BLaER1 (cell line): ENCODE results near the gene SCGB2B2.

Source experiments
- H3K27ac ChIP-seq: shearing (Covaris generic); formaldehyde crosslinking; 2 replicates; pipeline ENCODE4 v1.8.1; 2022
- H3K27me3 ChIP-seq: shearing (Covaris generic); formaldehyde crosslinking; 2 replicates; pipeline ENCODE4 v1.8.1; 2022
- H3K36me3 ChIP-seq: shearing (Covaris generic); formaldehyde crosslinking; 2 replicates; pipeline ENCODE4 v1.8.1; 2022
- H3K4me1 ChIP-seq: shearing (Covaris generic); formaldehyde crosslinking; 2 replicates; pipeline ENCODE4 v1.8.1; 2022
- H3K4me2 ChIP-seq: shearing (Covaris generic); formaldehyde crosslinking; 2 replicates; pipeline ENCODE4 v1.8.1; 2022
- H3K4me3 ChIP-seq: shearing (Covaris generic); formaldehyde crosslinking; 2 replicates; pipeline ENCODE4 v1.8.1; 2022
- H3K9ac ChIP-seq: shearing (Covaris generic); formaldehyde crosslinking; 2 replicates; pipeline ENCODE4 v1.8.1; 2022
- H3K9me3 ChIP-seq: shearing (Covaris generic); formaldehyde crosslinking; 2 replicates; pipeline ENCODE4 v1.8.1; 2022
- H4K20me1 ChIP-seq: shearing (Covaris generic); formaldehyde crosslinking; 2 replicates; pipeline ENCODE4 v1.8.1; 2022
- Cebpa-rat ChIP-seq: shearing (Covaris generic); IDR thresholded peaks from 2 replicates; pipeline ENCODE4 v1.8.1; 2022

The SCGB2B2 gene, protein sequence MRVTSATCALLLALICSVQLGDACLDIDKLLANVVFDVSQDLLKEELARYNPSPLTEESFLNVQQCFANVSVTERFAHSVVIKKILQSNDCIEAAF

GRCh38 chr19:34676697-34677385 is at the start of gene SCGB2B2:
SCGB2B2 (minus strand) TSS chr19:34677159; CDS start chr19:34594563, 82,596 bp downstream.
- H3K4me3 ChIP-seq: peak within 1 kb of the TSS; percentile 84

DNA sequence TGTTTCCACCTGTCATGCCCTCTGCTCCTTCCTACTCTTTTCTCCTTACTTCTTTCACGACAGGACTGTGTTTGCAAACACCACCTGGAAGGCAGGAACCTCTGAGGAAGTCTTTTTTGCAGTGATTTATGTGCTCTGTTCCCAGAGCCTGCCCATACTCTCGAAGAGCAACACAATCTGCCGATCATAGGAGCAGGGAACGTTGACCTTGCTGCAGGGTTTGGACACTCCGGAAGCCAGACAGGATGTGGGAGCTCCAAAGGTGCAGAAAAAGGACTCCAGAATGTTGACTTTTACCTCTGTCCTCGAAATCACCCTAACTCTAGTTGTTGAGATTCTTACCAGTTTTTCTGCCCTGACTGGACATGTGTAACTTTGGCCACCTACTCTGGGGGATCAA is 48.4 kb upstream of the SCGB2B2 start:
- Histone ChIP-seq H4K20me1 (no peaks in the 10 kb centered on the region), H3K4me2 (no peak overlapping the region), H3K4me1 (no peaks in the 10 kb centered on the region), H3K36me3 (no peaks in the 10 kb centered on the region), H3K27ac (no peak overlapping the region), H3K9ac (no peak overlapping the region), H3K9me3 (no peaks in the 10 kb centered on the region), H3K27me3 (no peaks in the 10 kb centered on the region), H3K4me3 (no peak overlapping the region)
- no peak for TF ChIP-seq Cebpa-rat

More at GRCh38 chr19:34676697-34677385, at the start of gene SCGB2B2:
- peaks cover 45% of the 10 kb centered on the region for H3K9me3 ChIP-seq
- H3K4me1 ChIP-seq: peaks cover 27% of the 10 kb centered on the region
- H3K36me3 ChIP-seq: peaks cover 34% of the 10 kb centered on the region
- no peaks in the 10 kb centered on the region for H4K20me1 ChIP-seq
- H3K9ac ChIP-seq: peak within 1 kb of the TSS; percentile 95
- H3K4me2 ChIP-seq: peak within 1 kb of the TSS; percentile 88
- TF ChIP-seq Cebpa-rat: no peak
- no peaks in the 10 kb centered on the region for H3K27me3 ChIP-seq
- peak within 1 kb of the TSS; percentile 97 for H3K27ac ChIP-seq

DNA sequence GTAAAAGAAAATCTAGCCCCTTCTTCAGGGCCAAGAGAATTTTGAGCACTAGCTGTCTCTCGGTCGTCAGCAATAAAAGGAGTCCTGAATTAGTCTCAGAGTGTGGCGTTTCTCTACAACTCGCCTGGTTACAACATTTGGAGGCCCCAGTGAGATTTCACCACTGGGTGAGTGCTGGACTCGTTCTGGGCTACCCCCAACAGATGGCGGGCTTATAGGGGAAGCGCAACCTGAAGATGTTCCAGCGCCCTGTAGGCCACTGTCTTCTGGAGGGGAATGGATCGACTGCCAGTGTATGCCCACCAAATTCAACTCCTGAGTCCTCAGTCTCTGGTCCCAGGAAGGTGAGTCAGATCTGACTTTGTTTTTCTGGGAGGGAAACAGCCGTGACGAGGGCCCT is 45.4 kb upstream of the SCGB2B2 start:
- Histone ChIP-seq H4K20me1 (no peaks in the 10 kb centered on the region), H3K4me1 (no peaks in the 10 kb centered on the region), H3K27me3 (no peaks in the 10 kb centered on the region), H3K4me3 (no peak overlapping the region), H3K9me3 (no peaks in the 10 kb centered on the region), H3K36me3 (no peaks in the 10 kb centered on the region), H3K27ac (no peak overlapping the region), H3K4me2 (no peak overlapping the region), H3K9ac (no peak overlapping the region)
- TF ChIP-seq Cebpa-rat: no peak

DNA sequence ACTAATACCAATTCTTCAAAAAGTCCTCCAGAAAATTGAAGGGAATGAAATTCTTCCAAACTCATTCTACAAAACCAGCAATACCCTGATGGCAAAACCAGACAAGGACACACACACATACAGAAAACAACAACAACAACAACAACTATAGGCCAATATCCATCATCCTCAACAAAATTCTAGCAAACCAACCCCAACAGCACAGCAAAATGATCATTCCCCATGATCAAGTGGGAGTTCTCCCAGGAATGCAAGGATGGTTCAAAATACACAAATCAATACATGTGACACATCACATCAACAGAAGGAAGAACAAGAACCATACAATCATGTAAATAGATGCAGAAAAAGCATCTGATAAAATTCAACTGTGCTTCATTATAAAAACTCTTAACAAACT is 38.4 kb upstream of the SCGB2B2 start:
- Histone ChIP-seq H3K27me3 (no peaks in the 10 kb centered on the region), H3K4me2 (no peak overlapping the region), H3K36me3 (no peaks in the 10 kb centered on the region), H3K9me3 (peaks cover 24% of the 10 kb centered on the region), H3K27ac (no peak overlapping the region), H3K9ac (no peak overlapping the region), H4K20me1 (no peaks in the 10 kb centered on the region), H3K4me1 (no peaks in the 10 kb centered on the region), H3K4me3 (no peak overlapping the region)
- TF ChIP-seq Cebpa-rat: no peak

DNA sequence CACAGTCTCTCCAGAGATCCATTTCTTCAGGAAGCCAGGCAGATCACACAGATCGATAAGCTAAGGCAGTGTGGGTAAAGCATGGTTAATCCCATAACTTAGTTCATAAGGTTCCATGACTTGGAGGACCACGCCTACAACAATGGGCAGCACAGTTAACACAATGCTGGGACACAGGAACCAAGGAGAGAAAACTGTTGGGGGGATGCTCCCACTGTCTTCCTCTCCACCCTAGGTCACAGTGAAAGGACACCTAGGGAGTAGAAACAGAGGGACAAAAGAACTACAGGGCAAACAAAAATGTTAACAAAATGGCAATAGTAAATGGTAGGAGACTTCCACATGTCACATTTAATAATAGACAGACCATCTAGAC is 36.3 kb upstream of the SCGB2B2 start:
- Histone ChIP-seq H3K36me3 (no peaks in the 10 kb centered on the region), H3K9ac (no peak overlapping the region), H3K4me1 (no peaks in the 10 kb centered on the region), H4K20me1 (no peaks in the 10 kb centered on the region), H3K4me2 (no peak overlapping the region), H3K27me3 (no peaks in the 10 kb centered on the region), H3K9me3 (peaks cover 24% of the 10 kb centered on the region), H3K27ac (no peak overlapping the region), H3K4me3 (no peak overlapping the region)
- no peak for TF ChIP-seq Cebpa-rat

DNA sequence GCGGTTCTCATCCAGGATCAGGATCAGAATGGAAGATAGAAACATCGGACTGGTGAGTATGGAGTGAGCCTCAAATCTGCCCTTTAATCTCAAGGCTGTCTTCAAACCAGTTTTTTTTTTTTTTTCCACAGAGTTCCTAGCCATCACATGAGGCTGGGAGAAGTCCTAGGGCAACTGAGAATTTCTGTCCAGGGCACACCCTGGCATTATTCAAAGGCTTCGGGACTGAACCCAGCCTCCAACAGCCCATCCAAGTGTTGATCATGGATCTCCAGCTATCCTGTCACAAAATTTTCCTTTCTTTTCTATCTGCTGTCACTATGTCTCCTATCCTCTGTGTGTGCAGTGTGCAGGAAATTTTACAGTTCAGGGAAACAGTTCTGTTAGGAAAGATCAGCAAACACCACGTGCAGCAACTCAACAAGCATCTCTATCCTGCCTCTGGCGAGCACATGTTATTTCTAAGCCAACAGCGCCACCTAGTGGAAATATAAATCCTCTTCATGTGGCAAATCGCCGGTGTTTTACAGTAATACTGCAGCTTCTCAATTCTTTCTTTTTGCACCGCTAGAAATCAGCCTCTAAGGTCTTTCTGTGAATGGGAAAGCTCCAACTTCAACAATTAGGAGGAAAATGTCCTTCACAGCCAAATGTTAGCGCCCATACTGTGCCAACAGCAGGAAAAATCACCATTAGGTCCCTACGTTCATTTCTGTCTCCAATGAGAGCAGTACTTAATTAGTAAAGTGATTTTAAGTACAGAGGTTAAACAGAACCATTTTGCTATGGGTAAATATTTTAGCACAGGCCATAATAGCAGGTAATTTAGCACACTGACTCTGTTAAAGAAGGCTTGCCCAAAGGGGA is 35.7 kb upstream of the SCGB2B2 start:
- Histone ChIP-seq H4K20me1 (no peaks in the 10 kb centered on the region), H3K4me1 (no peaks in the 10 kb centered on the region), H3K36me3 (no peaks in the 10 kb centered on the region), H3K4me2 (no peak overlapping the region), H3K9me3 (peaks cover 28% of the 10 kb centered on the region), H3K27ac (no peak overlapping the region), H3K27me3 (no peaks in the 10 kb centered on the region), H3K4me3 (no peak overlapping the region), H3K9ac (no peak overlapping the region)
- TF ChIP-seq Cebpa-rat: no peak

- TF ChIP-seq Cebpa-rat: no peak
- no peaks in the 10 kb centered on the region for H4K20me1 ChIP-seq
- no peaks in the 10 kb centered on the region for H3K4me1 ChIP-seq
- H3K27me3 ChIP-seq: no peaks in the 10 kb centered on the region
- no peaks in the 10 kb centered on the region for H3K36me3 ChIP-seq
- no peak overlapping the region for H3K9ac ChIP-seq
- no peak overlapping the region for H3K4me3 ChIP-seq
- H3K9me3 ChIP-seq: peaks cover 35% of the 10 kb centered on the region
- no peak overlapping the region for H3K4me2 ChIP-seq
- no peak overlapping the region for H3K27ac ChIP-seq
Observed at GRCh38 chr19:34711890-34712289, 34.9 kb upstream of the SCGB2B2 start.

GRCh38 chr19:34707661-34708060 is 30.7 kb upstream of the SCGB2B2 start:
- no peaks in the 10 kb centered on the region for H3K27me3 ChIP-seq
- no peak for TF ChIP-seq Cebpa-rat
- H3K4me1 ChIP-seq: no peaks in the 10 kb centered on the region
- no peaks in the 10 kb centered on the region for H3K36me3 ChIP-seq
- H3K27ac ChIP-seq: no peak overlapping the region
- H4K20me1 ChIP-seq: no peaks in the 10 kb centered on the region
- peaks cover 22% of the 10 kb centered on the region for H3K9me3 ChIP-seq
- H3K4me3 ChIP-seq: no peak overlapping the region
- no peak overlapping the region for H3K4me2 ChIP-seq
- no peak overlapping the region for H3K9ac ChIP-seq

GRCh38 chr19:34692549-34692948 is 15.6 kb upstream of the SCGB2B2 start:
- Histone ChIP-seq H3K4me3 (no peak overlapping the region), H3K36me3 (no peaks in the 10 kb centered on the region), H3K27ac (no peak overlapping the region), H3K4me1 (no peaks in the 10 kb centered on the region), H3K9ac (no peak overlapping the region), H3K4me2 (no peak overlapping the region), H3K9me3 (peaks cover 5% of the 10 kb centered on the region; the same call in 1 of the 2 replicates), H4K20me1 (no peaks in the 10 kb centered on the region), H3K27me3 (no peaks in the 10 kb centered on the region)
- TF ChIP-seq Cebpa-rat: no peak

DNA sequence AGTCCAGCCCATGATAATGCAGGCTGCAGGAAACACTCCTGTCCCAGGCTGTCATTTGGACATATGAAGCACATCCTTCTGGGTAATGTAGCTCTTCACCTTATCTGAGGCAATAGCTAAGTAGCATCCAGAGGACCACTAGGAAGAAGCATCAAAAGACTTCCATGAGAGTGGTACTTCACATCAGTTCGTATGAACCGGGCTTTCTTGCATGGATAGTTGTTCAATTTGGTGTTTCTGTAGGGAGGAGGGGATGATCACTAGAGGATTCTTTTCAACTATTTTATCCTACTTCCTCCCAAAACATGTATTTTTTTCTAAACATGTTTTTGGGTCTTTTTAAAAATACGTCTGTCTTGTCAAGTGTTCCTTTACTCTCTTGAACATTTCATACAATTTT is 13.4 kb upstream of the SCGB2B2 start:
- H3K27me3 ChIP-seq: no peaks in the 10 kb centered on the region
- H3K9me3 ChIP-seq: peaks cover 25% of the 10 kb centered on the region
- no peak overlapping the region for H3K4me3 ChIP-seq
- no peak overlapping the region for H3K27ac ChIP-seq
- H3K4me2 ChIP-seq: no peak overlapping the region
- H3K36me3 ChIP-seq: peaks cover 11% of the 10 kb centered on the region
- H3K9ac ChIP-seq: no peak overlapping the region
- no peaks in the 10 kb centered on the region for H3K4me1 ChIP-seq
- no peaks in the 10 kb centered on the region for H4K20me1 ChIP-seq
- no peak for TF ChIP-seq Cebpa-rat
